GM12801 (cell line): ENCODE data around the gene OLR1.

Experiments used
- TF ChIP-seq, protein P1 (sequence below): IDR thresholded peaks from one replicate; pipeline ENCODE4 v1.5.1; 2011; ENCODE audit warnings: control low read depth; ENCODE audit not compliant: insufficient read length; ENCODE audit errors: extremely low read depth

Gene OLR1

DNA sequence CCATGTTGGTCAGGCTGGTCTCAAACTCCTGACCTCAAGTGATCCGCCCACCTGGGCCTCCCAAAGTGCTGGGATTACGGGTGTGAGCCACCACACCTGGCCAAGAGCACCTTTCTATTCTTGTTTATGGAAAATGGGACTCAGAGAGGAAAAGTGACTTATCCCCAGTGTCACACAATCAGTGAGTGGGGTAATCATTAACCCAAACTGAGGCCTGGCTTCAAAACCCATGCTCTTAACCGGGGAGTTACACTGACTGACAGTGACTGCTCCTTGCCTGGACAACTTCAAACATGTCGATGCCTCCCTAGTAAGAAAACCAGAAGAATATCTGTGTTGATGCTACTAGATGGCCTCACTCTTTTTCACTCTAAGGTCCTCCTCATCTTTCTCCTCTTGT, 49.2 kb downstream of the OLR1 start:
- TF ChIP-seq, protein P1, sequence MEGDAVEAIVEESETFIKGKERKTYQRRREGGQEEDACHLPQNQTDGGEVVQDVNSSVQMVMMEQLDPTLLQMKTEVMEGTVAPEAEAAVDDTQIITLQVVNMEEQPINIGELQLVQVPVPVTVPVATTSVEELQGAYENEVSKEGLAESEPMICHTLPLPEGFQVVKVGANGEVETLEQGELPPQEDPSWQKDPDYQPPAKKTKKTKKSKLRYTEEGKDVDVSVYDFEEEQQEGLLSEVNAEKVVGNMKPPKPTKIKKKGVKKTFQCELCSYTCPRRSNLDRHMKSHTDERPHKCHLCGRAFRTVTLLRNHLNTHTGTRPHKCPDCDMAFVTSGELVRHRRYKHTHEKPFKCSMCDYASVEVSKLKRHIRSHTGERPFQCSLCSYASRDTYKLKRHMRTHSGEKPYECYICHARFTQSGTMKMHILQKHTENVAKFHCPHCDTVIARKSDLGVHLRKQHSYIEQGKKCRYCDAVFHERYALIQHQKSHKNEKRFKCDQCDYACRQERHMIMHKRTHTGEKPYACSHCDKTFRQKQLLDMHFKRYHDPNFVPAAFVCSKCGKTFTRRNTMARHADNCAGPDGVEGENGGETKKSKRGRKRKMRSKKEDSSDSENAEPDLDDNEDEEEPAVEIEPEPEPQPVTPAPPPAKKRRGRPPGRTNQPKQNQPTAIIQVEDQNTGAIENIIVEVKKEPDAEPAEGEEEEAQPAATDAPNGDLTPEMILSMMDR: no peak

DNA sequence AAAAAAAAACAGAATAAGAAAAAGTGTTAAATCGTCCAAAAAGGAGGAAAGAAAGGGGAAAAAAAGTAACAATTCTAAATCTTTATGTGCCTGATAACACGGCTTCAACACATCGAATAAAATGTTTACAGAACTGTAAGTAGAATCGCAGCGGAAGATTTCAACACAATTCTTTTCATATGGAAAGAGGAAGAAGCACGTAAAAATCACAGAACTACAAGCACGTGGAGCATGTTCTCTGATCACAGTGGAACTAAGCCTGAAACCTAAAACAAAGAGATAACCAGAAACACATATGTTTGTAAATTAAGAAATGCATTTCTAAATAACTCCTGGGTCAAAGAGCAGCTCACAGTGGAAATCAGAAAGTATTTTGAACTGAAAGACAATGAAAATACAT, 50.7 kb downstream of the OLR1 start:
- TF ChIP-seq, protein P1: no peak

DNA sequence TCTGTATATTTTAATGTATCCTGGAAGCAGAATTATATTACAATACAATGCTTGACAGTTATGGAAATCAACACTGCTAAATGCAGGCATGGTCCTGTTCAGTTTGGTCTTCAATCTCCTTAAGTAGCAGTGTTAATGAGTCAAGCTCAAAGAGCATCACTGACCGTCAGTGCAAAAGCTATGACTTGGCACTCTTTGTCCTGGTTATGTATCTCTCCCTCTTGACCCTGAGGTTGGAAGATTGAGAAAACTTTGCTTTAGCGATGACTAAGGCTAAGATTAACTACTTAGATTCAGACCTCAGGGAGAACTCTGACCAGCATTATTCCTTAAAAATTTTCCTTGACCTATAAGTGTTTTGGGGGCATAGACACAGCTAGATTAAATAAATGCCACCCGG, 52.9 kb downstream of the OLR1 start:
- TF ChIP-seq, protein P1: no peak

DNA sequence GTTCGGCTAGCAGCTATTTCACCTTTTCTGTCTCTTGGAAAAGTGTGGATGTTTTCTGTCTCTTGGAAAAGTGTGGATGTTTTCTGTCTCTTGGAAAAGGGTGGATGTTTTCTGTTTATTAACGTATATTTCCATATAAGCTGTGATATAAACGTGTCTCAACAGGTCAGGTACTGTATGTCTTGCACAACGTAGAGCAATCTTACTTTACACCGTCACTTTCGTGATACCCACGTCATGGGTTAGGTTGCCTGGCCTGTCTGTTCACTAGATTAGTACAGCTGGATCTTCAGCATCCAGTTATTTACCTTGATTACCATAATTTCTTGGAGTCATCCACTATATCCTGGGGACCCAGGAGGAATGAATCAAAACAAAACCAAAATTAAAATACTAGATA, 56.0 kb downstream of the OLR1 start:
- TF ChIP-seq, protein P1: no peak

DNA sequence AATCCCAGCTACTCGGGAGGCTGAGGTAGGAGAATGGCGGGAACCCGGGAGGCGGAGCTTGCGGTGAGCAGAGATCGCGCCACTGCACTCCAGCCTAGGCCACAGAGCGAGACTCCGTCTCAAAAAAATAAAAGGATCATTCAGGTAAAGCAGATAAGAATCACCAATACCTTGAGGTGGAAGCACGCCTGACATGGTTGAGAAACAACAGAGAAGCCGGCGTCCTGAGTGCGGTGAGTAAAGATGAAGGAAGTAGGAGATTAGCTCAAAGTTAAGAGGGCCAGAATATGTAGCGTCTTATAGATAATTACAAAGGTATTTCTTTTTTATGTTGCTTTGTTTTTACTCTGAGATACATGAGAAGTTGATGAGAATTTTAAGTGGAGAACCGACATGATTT, 56.6 kb downstream of the OLR1 start:
- TF ChIP-seq, protein P1: no peak

DNA sequence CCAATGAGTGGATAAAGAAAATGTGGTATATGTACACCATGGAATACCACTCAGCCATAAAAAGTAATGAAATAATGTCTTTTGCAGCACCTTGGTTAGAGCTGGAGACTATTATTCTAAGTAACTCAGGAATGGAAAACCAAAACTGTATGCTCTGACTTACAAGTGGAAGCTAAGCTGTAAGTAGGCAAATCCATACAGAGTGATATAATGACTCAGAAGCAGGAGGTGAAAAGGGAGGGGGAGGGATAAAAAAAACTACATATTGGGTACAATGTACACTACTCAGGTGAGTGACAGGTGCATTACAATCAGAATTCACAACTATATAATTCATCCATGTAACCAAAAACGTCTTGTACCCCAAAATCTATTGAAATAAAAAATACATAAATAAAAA, 58.0 kb downstream of the OLR1 start:
- TF ChIP-seq, protein P1: no peak

DNA sequence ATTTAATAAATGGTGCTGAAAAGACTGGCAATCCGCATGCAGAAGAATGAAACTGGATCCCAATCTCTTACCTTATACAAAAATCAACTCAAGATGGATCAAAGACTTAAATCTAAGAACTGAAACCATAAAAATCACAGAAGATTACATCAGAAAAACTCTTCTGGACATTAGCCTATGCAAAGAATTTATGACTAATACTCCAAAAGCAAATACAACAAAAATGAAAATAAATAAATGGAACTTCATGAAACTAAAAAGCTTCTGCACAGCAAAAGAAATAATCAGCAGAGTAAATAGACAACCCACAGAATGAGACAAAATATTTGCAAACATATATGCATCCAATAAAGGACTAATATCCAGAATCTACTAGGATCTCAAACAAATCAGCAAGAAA, 58.9 kb downstream of the OLR1 start:
- TF ChIP-seq, protein P1: no peak

DNA sequence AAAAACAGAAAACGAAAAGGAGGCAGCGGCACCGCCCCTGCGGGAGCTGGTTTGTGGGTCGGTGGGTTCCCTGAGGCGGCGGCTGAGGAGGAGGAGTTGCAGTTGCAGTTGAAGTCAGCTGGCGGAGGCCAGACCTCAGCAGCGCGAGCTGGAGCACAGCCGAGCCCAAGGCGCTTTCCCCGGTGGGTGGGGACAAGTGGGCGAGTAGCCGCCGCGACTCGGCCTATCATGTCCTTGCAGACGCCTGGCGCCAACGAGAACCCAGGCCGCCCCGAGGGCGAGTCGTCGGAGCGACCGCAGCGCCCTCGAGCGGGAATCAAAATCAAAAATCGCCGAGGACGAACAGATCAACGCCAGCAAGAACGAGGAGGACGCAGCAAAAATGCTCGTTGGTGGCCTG, 60.5 kb downstream of the OLR1 start:
- TF ChIP-seq, protein P1: no peak
